Occipital lobe (tissue), 3 donors: ENCODE results near the gene POLE. TPM values are rescaled to one million over a fixed set of nuclear protein-coding genes. Genes with fewer than 3 reads are reported as not detected.

ENCODE experiments used
- DNase-seq: peaks from one replicate; lab custom pipeline; 2025; lab: John Stamatoyannopoulos, UW
- small RNA-seq: library from RNA; depleted of rRNA; stranded (forward); fragments of <200 nt; gene quantifications from one replicate; pipeline ENCODE3, GENCODE V24; 2014
- total RNA-seq: library from RNA; depleted of rRNA; stranded (reverse); fragments of >200 nt; gene quantifications from one replicate; pipeline ENCODE4 v1.2.3, GENCODE V29; 2014

Gene POLE
- total RNA-seq, 1 donor from 2014 or later = 36.5 TPM

- no peak for DNase-seq
Observed at GRCh38 chr12:132582058-132582420, 105.1 kb downstream of the POLE start.

GRCh38 chr12:132581348-132582057 is 105.6 kb downstream of the POLE start:
- no peak for DNase-seq

GRCh38 chr12:132580701-132581292 is 106.3 kb downstream of the POLE start:
- DNase-seq = no peak

GRCh38 chr12:132579744-132580143 is 107.4 kb downstream of the POLE start:
- DNase-seq = no peak

- no peak for DNase-seq
Observed at GRCh38 chr12:132578826-132579225, 108.3 kb downstream of the POLE start.

GRCh38 chr12:132578118-132578517 is 109.0 kb downstream of the POLE start:
- DNase-seq = no peak

- no peak for DNase-seq
Observed at GRCh38 chr12:132577191-132577920, 109.8 kb downstream of the POLE start.

GRCh38 chr12:132576701-132577100 is 110.4 kb downstream of the POLE start:
- no peak for DNase-seq

GRCh38 chr12:132575661-132576060 is 111.5 kb downstream of the POLE start:
- no peak for DNase-seq

GRCh38 chr12:132574271-132574996 is 112.7 kb downstream of the POLE start:
- no peak for DNase-seq

Small RNA genes within 50 kb of the gene (small RNA-seq; reads per million reads assigned to genes)
- not detected for gene MIR6763
- gene RNA5SP379 = not detected

Other genes with a start within 250 kb of the POLE start
- 5.3 TPM for gene FBRSL1, start 197.2 kb downstream of the POLE start, total RNA-seq
- not detected for gene LRCOL1, start 76.8 kb downstream of the POLE start, total RNA-seq
- not detected for gene P2RX2, start 68.6 kb downstream of the POLE start, total RNA-seq
- gene PXMP2, start 245 bp upstream of the POLE start, total RNA-seq = 12.2 TPM
- 32.3 TPM for gene PGAM5, start 23.5 kb upstream of the POLE start, total RNA-seq
- 46.2 TPM for gene ANKLE2, start 74.5 kb upstream of the POLE start, total RNA-seq
- 59.3 TPM for gene GOLGA3, start 141.5 kb upstream of the POLE start, total RNA-seq
- 29.6 TPM for gene CHFR, start 200.3 kb upstream of the POLE start, total RNA-seq